GM12864 (cell line): ENCODE measurements around the gene CAPN10.

Experiments used
- DNase-seq: peaks from one replicate; pipeline ENCODE4 v3.0.0-alpha.2; 2011; ENCODE audit warnings: low read depth
- H3K4me3 ChIP-seq: 2 replicates; pipeline ENCODE4 v1.5.1; 2011; ENCODE audit warnings: mild to moderate bottlenecking, low read depth, low read length, control low read depth
- TF ChIP-seq, protein P1 (sequence below): IDR thresholded peaks from 2 replicates; pipeline ENCODE4 v1.5.1; 2011; ENCODE audit warnings: low read depth, mild to moderate bottlenecking, moderate library complexity, low read length, control low read depth, inconsistent platforms; ENCODE audit errors: missing control alignments

CAPN10 gene

DNA sequence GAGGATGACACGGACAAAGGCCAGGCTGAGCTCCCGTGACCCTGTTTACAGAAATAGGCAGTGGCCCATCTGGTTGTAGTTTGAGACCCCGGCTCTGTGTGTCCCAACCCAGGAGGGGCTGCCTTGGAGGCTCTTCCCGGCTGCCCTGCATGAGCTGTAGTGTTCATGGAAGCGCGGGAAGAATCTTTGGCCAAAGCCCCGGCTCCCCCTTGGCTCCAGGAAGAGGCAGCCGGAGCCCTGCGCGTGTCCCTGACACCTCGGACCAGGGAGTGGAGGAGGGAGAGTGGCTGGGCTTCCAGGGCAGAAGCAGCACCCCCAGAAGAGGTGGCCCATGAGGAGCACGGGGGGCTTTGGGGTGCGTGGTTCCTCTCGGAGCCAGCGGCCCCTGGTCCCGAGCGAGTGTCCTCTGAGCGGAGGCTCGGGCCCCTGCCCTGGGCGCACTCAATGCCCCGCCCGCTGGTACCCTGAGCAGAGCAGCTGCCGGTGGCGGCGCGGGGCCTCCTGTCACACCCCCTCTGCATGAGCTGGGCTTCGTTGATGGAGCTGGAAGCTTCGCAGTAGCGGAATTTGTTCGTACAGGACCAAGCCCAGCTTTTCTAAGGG, 60.5 kb downstream of the CAPN10 start:
- H3K4me3 ChIP-seq, result no peak overlapping the region
- TF ChIP-seq, protein P1, sequence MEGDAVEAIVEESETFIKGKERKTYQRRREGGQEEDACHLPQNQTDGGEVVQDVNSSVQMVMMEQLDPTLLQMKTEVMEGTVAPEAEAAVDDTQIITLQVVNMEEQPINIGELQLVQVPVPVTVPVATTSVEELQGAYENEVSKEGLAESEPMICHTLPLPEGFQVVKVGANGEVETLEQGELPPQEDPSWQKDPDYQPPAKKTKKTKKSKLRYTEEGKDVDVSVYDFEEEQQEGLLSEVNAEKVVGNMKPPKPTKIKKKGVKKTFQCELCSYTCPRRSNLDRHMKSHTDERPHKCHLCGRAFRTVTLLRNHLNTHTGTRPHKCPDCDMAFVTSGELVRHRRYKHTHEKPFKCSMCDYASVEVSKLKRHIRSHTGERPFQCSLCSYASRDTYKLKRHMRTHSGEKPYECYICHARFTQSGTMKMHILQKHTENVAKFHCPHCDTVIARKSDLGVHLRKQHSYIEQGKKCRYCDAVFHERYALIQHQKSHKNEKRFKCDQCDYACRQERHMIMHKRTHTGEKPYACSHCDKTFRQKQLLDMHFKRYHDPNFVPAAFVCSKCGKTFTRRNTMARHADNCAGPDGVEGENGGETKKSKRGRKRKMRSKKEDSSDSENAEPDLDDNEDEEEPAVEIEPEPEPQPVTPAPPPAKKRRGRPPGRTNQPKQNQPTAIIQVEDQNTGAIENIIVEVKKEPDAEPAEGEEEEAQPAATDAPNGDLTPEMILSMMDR, result no peak
- DNase-seq, result no peak

DNA sequence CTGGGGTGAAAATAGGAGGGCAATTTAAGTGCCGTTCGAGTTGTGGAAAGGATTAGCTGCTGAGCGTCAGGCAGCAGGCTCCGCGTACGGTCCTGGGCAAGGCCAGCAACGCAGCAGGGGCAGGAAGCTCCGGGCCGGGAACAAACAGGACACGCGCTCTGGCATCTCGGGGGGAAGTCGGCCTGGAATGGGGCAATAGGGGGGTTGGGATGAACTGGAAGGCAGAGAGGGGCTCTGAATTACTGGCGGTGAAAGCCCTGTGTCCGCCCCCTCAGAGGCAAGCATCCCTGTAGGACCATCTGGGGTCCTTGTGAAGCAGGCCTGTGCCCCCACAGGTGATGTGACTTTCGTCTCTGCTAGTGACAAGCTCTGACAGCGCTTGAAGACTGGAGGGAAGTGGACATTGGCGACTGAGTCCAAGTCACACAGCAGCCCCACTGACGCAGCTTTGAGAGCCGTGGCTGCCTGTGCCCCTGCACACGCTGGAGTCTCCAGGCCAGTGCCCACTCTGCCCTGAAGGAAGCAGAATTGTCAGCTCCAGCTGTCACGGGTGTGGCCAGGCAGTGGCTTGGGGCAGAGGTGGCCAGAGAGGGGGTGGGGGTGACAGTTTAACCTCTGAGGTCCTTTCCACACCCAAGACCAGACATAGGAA, 61.1 kb downstream of the CAPN10 start:
- H3K4me3 ChIP-seq, result no peak overlapping the region
- DNase-seq, result no peak

DNA sequence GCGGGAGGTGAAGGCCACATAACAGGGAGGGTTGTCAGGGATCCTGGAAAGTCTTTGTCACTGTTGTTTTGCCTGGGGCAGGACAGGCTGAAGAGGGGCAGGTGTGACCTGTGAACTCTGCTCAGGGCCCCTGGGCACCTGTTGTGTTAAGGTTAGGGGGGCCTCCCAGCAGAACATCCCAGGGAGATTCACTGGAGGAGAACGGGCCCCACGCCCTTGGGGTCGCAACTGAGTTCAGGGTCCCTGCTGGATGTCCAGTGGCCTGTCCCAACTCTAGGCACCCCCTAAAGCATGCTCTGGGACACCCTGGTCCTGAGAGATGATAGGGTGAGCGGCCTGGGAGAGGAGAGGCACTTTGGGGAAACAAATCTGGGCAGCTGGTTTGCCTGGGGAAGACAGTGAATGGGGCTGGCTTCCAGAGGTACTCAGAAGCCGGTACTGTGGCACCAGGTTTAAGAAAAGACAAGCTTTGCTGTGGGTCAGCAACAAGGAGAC, 61.7 kb downstream of the CAPN10 start:
- TF ChIP-seq, protein P1, result no peak
- no peak for DNase-seq
- H3K4me3 ChIP-seq, result no peak overlapping the region

More for the DNA sequence above, 61.1 kb downstream of the CAPN10 start:
- TF ChIP-seq, protein P1, result no peak
